DMS53 treated with DMSO at 0.1 percent for 48 hours (cell line): ENCODE results near the gene C19orf25.
A peak's percentile ranks its signal among the peaks of the same experiment; 100 is the strongest.
"Not testable (repeated sequence)": the region's sequence is repeated elsewhere in the genome, so short reads cannot be mapped to it uniquely, and the experiment has no call there.

Source experiments
- DNase-seq: peaks from one replicate; lab custom pipeline; 2025; ENCODE audit not compliant: unreplicated experiment; lab: John Stamatoyannopoulos, UW

C19orf25 gene

GRCh38 chr19:1449467-1450442 lies 29.3 kb downstream of the C19orf25 start, which contains the start of gene APC2:
Gene APC2 (plus strand): TSS chr19:1450121. CDS start chr19:1453002, 2,881 bp downstream.
- no peak for DNase-seq

- DNase-seq, result no peak
These were observed 31.1 kb downstream of the C19orf25 start for GRCh38 chr19:1447944-1448343.

- no peak for DNase-seq
These were observed 31.5 kb downstream of the C19orf25 start for GRCh38 chr19:1447504-1447903.

- no peak for DNase-seq
These were observed 32.1 kb downstream of the C19orf25 start for GRCh38 chr19:1446713-1447481.

- DNase-seq, result peak; percentile 15
These were observed 32.9 kb downstream of the C19orf25 start for GRCh38 chr19:1445932-1446712.

GRCh38 chr19:1445185-1445931 lies 33.7 kb downstream of the C19orf25 start:
- peak; percentile 29 for DNase-seq

GRCh38 chr19:1441677-1442438 lies 37.2 kb downstream of the C19orf25 start:
- no peak for DNase-seq

- no peak for DNase-seq
These were observed 38.0 kb downstream of the C19orf25 start for GRCh38 chr19:1441022-1441426.

- no peak for DNase-seq
These were observed 38.6 kb downstream of the C19orf25 start for GRCh38 chr19:1440418-1440801.

GRCh38 chr19:1439525-1440417 lies 39.2 kb downstream of the C19orf25 start:
- DNase-seq, result not testable (repeated sequence)

GRCh38 chr19:1438933-1439354 lies 40.1 kb downstream of the C19orf25 start:
- no peak for DNase-seq

- DNase-seq, result peak; percentile 86
These were observed 40.7 kb downstream of the C19orf25 start, which contains the start of gene RPS15 for GRCh38 chr19:1438035-1438932. Gene RPS15 (plus strand): TSS chr19:1438396. CDS start chr19:1438426, 30 bp downstream.

- DNase-seq, result no peak
These were observed 41.4 kb downstream of the C19orf25 start for GRCh38 chr19:1437609-1438008.

GRCh38 chr19:1435378-1435989 lies 43.5 kb downstream of the C19orf25 start:
- DNase-seq, result no peak

- DNase-seq, result no peak
These were observed 44.4 kb downstream of the C19orf25 start for GRCh38 chr19:1434577-1435060.

GRCh38 chr19:1434040-1434366 lies 45.0 kb downstream of the C19orf25 start:
- DNase-seq, result no peak
